ENCODE measurements around the gene IFNA16.
A peak's percentile ranks its signal among the peaks of the same experiment; 100 is the strongest.
"Not testable (repeated sequence)": the region's sequence is repeated elsewhere in the genome, so short reads cannot be mapped to it uniquely, and the experiment has no call there.

IFNA16 gene

GRCh38 chr9:21244836-21245235 lies 27.7 kb upstream of the IFNA16 start:
- TF ChIP-seq FOXK2 (IDR thresholded peaks at IDR 0.05): no peak
- TF ChIP-seq TARDBP (IDR thresholded peaks at IDR 0.05): no peak
- no peak for TF ChIP-seq LEF1 (IDR thresholded peaks at IDR 0.05; ENCODE audit: borderline replicate concordance)
- CTCF ChIA-PET: interaction anchor here (1.4 kb wide), 1 partner anchor 9 kb away, joined by 3 read pairs; no protein-coding TSS in a partner anchor
- no peak for DNase-seq (ENCODE audit: extremely low spot score)
- POLR2A ChIA-PET: no interaction called here

DNA sequence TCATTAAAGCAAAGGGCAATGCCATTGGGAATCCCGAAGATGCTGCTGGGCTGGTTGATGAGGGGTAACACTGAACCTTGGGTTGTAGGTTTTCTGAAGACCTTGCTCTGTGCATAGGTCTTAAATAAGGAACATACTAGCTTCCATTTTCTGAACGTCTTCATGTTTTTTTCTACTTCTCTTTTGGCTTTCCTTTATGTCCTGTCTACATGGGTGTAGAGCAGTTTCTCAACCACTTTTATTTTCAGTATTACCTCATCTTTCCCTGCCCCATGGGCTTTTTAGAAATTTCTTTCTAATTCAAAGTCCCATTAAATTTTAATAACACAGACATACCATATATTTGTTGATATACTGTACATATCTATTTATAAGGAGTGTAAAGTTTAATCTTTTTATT lies 22.8 kb upstream of the IFNA16 start, which contains the start of gene IFNA14:
Gene IFNA14 (minus strand): TSS at position 95 of the 400 bp plus-strand sequence. CDS start 70 bp downstream, at position 25.
- ChIA-PET CTCF (interaction anchor here (0.7 to 0.9 kb wide), 2 partner anchors 12 to 357 kb away, joined by 3 to 4 read pairs; no protein-coding TSS in a partner anchor), POLR2A (no interaction called here)
- no peak for TF ChIP-seq FOXK2 (IDR thresholded peaks at IDR 0.05)
- TF ChIP-seq SUZ12 (IDR thresholded peaks at IDR 0.05): no peak
- DNase-seq (ENCODE audit: extremely low spot score): no peak

DNA sequence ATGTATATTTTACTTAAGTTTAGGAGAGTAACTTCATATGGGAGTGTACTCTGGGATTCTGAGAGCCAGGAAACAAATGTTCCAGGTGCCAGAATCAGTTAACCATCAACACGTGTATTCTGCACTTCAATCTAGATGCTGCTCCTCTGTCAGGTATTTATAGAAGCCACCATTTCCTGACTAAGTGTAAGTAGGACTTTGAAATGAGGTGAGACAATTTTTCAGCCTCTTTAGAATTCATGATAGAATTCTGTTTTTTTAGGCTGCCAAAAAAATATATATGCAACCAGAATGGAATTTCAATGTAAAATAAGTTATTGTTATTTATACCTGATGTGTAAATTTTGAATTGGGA lies 19.2 kb upstream of the IFNA16 start:
- DNase-seq (ENCODE audit: extremely low spot score); POLR2A ChIA-PET: not testable (repeated sequence)
- CTCF ChIA-PET: interaction anchor here (0.8 to 1.5 kb wide), 5 partner anchors 9 to 558 kb away, joined by 3 to 4 read pairs (median 3); no protein-coding TSS in a partner anchor

GRCh38 chr9:21235468-21236359 lies 18.6 kb upstream of the IFNA16 start:
- peak; percentile 59 for DNase-seq (ENCODE audit: extremely low spot score)
- CTCF ChIA-PET: interaction anchor here (0.8 to 1.5 kb wide), 6 partner anchors 10 to 559 kb away, joined by 3 to 4 read pairs (median 3); no protein-coding TSS in a partner anchor
- POLR2A ChIA-PET: not testable (repeated sequence)

DNA sequence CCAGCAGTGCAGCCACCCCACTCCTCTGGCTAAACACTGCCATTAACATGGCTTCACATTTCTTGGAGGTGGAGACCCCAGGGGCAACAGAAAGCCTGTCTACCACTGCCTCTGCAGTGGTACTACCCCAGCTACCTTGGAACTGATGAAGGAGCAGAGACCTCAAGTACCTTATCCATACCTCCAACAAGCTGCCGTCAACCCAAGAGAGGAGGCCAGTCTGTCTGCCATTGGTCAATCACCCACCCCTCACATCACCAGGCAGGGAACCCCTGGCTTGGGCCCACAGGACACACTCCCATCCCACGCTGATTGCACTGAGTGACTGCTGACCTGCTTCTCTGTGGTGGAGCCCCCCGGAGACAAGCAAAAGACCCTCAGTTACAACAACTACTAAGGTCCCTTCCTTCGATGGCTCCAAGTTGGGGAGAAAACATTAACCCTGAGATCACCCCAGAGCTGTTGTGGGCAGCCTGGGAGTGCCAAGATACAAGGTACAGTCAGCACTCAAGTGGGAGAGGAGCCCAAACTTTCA lies 17.1 kb upstream of the IFNA16 start:
- no peak for DNase-seq (ENCODE audit: extremely low spot score)
- TF ChIP-seq ELF4 (IDR thresholded peaks at IDR 0.05) (no peak), FOXM1 (IDR thresholded peaks at IDR 0.05; ENCODE audit: borderline replicate concordance) (no peak), FOXK2 (IDR thresholded peaks at IDR 0.05) (no peak), SP1 (IDR thresholded peaks at IDR 0.05) (no peak), HDGF (IDR thresholded peaks at IDR 0.05; ENCODE audit: borderline replicate concordance) (no peak), NFRKB (IDR thresholded peaks at IDR 0.05) (no peak), ZNF384 (IDR thresholded peaks at IDR 0.05) (no peak), L3MBTL2 (conservative IDR thresholded peaks at IDR 0.05) (no peak), BHLHE40 (IDR thresholded peaks at IDR 0.05; ENCODE audit: borderline replicate concordance) (no peak), CTBP1 (IDR thresholded peaks at IDR 0.05; ENCODE audit: borderline replicate concordance) (no peak), SUZ12 (IDR thresholded peaks at IDR 0.05) (no peak), ARNT (IDR thresholded peaks at IDR 0.05) (no peak), TARDBP (IDR thresholded peaks at IDR 0.05) (no peak), FOXA1 (IDR thresholded peaks at IDR 0.05) (no peak), PKNOX1 (IDR thresholded peaks at IDR 0.05) (no peak)
- ChIA-PET POLR2A (no interaction called here), CTCF (no interaction called here)

DNA sequence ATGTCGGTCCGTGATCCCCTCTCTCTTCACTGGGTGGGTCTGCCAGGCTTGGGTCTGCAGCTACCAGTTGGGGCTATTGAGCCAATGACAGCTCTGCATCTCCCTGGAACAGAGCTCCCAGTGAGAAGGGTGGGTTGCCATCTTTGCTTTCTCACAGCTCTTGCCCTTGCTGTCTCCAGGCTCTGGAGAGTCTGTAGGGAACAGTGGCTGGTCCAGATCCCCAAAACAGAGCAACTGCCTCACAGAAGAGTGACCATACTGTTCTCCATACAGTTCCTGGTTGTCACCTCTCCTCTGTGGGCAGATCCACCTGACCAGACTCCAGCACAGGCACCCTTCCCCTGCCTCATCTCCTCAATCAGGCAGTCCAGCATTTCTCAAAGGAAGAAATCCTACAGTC lies 16.1 kb upstream of the IFNA16 start:
- no peak for TF ChIP-seq BHLHE40 (IDR thresholded peaks at IDR 0.05; ENCODE audit: borderline replicate concordance)
- no peak for TF ChIP-seq LEF1 (IDR thresholded peaks at IDR 0.05; ENCODE audit: borderline replicate concordance)
- no peak for TF ChIP-seq SUZ12 (IDR thresholded peaks at IDR 0.05)
- no peak for TF ChIP-seq ARNT (IDR thresholded peaks at IDR 0.05)
- TF ChIP-seq SP1 (IDR thresholded peaks at IDR 0.05): no peak
- TF ChIP-seq ZNF384 (IDR thresholded peaks at IDR 0.05): no peak
- no peak for TF ChIP-seq CTBP1 (IDR thresholded peaks at IDR 0.05; ENCODE audit: borderline replicate concordance)
- no peak for TF ChIP-seq FOXM1 (IDR thresholded peaks at IDR 0.05; ENCODE audit: borderline replicate concordance)
- no peak for TF ChIP-seq TARDBP (IDR thresholded peaks at IDR 0.05)
- no peak for TF ChIP-seq FOXA1 (IDR thresholded peaks at IDR 0.05)
- TF ChIP-seq FOXK2 (IDR thresholded peaks at IDR 0.05): no peak
- no peak for TF ChIP-seq NFRKB (IDR thresholded peaks at IDR 0.05)
- no peak for TF ChIP-seq L3MBTL2 (conservative IDR thresholded peaks at IDR 0.05)
- no peak for DNase-seq (ENCODE audit: extremely low spot score)
- ChIA-PET CTCF (no interaction called here), POLR2A (no interaction called here)

- POLR2A ChIA-PET: no interaction called here
- no peak for DNase-seq (ENCODE audit: extremely low spot score)
- TF ChIP-seq BHLHE40 (IDR thresholded peaks at IDR 0.05; ENCODE audit: borderline replicate concordance) (no peak), HDGF (IDR thresholded peaks at IDR 0.05; ENCODE audit: borderline replicate concordance) (no peak), TARDBP (IDR thresholded peaks at IDR 0.05) (no peak), NFRKB (IDR thresholded peaks at IDR 0.05) (no peak), ZNF384 (IDR thresholded peaks at IDR 0.05) (no peak), SP1 (IDR thresholded peaks at IDR 0.05) (no peak)
- CTCF ChIA-PET: no interaction called here
Measured at GRCh38 chr9:21228122-21228521, 11.0 kb upstream of the IFNA16 start, which contains the start of gene IFNA17. Gene IFNA17 (minus strand): TSS chr9:21228222. CDS start chr9:21228173, 49 bp downstream.

DNA sequence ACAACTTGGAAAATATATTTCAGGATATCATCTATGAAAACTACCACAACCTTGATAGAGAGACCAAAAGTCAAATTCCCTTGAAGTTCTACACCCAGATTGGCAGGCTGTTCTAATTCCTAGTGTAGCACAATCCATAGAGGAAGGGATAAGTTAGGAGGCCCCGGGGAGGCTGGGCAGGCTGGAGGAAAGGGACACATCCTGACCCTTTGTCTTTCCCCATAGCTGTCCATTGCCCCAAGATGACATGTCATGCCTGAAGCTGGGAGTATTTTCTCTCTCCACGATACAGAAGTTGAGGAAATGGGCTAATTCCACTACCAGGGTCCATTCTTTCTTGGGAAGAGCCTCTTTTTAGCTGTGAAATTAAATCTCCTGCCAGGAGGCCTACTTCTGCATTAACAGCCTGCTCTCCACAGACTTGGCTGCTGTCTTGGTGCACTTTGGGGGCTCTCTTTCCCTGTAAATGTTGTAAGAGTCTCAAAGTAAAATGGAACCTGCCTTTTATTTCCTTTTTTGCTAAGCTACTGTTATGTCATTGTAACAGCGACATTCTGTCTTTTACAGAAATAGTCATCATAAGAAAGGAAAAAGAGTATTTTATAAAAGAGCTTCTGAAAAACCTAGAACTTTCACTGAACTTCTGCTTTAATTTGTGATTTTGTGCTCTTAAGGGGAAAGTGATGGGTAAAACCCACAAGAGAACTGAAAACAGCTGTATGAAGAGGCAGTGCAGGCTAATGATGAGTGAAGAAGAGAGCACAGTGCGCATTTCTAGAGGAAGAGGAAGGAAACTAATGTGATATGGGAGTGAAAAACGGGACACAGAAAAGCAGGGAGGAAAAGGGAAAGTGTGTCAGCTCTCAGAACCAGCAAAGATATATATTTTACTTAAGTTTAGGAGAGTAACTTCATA lies 3.4 kb downstream of the IFNA16 start:
- peak; percentile 12 for DNase-seq (ENCODE audit: extremely low spot score)
- CTCF ChIA-PET: interaction anchor here (0.8 kb wide), 1 partner anchor 19 kb away, joined by 3 read pairs; no protein-coding TSS in a partner anchor
- POLR2A ChIA-PET: not testable (repeated sequence)

GRCh38 chr9:21212160-21212559 lies 5.0 kb downstream of the IFNA16 start:
- CTCF ChIA-PET; POLR2A ChIA-PET; DNase-seq (ENCODE audit: extremely low spot score): not testable (repeated sequence)

GRCh38 chr9:21210782-21211181 lies 6.3 kb downstream of the IFNA16 start:
- CTCF ChIA-PET; DNase-seq (ENCODE audit: extremely low spot score); POLR2A ChIA-PET: not testable (repeated sequence)

Measured in HEK293T (cell line).